ENCODE results near the gene OR2B6.

The OR2B6 gene

DNA sequence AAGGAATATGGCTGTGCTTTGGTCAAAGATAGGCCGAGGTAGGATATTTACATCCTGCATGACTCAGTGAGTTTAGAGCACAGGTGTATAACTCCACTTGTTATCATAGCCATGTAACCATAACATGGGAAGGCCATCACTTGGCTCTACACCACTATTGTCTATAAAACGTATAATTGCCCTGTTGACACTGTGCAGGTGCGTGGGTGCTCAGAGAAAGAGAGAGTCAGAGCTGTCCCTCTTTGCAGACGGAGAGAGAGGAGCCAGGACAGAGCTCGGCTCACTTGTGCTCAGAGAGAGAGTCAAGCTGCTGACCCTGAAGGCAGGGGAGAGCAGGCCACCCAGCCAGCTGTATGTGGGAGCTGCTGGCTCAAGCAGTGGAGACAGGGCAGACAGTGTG is 46.0 kb downstream of the OR2B6 start:
- Histone ChIP-seq H3K79me2 (no peaks in the 10 kb centered on the region), H3K27me3 (ENCODE audit: control insufficient read depth, insufficient read depth, low read length) (no peaks in the 10 kb centered on the region), H3K9me3 (ENCODE audit: control insufficient read depth, low read length) (no peaks in the 10 kb centered on the region), H3K4me3 (ENCODE audit: low read depth, low read length) (no peak overlapping the region), H3K4me2 (ENCODE audit: low read length) (no peak overlapping the region), H3K9ac (no peak overlapping the region), H2AFZ (no peak overlapping the region), H3K36me3 (ENCODE audit: control insufficient read depth, insufficient read depth, low read length) (no peaks in the 10 kb centered on the region), H3K4me1 (no peaks in the 10 kb centered on the region), H3K27ac (no peak overlapping the region)
- TF ChIP-seq, protein P1, sequence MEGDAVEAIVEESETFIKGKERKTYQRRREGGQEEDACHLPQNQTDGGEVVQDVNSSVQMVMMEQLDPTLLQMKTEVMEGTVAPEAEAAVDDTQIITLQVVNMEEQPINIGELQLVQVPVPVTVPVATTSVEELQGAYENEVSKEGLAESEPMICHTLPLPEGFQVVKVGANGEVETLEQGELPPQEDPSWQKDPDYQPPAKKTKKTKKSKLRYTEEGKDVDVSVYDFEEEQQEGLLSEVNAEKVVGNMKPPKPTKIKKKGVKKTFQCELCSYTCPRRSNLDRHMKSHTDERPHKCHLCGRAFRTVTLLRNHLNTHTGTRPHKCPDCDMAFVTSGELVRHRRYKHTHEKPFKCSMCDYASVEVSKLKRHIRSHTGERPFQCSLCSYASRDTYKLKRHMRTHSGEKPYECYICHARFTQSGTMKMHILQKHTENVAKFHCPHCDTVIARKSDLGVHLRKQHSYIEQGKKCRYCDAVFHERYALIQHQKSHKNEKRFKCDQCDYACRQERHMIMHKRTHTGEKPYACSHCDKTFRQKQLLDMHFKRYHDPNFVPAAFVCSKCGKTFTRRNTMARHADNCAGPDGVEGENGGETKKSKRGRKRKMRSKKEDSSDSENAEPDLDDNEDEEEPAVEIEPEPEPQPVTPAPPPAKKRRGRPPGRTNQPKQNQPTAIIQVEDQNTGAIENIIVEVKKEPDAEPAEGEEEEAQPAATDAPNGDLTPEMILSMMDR (IDR thresholded peaks at IDR 0.05): no peak

DNA sequence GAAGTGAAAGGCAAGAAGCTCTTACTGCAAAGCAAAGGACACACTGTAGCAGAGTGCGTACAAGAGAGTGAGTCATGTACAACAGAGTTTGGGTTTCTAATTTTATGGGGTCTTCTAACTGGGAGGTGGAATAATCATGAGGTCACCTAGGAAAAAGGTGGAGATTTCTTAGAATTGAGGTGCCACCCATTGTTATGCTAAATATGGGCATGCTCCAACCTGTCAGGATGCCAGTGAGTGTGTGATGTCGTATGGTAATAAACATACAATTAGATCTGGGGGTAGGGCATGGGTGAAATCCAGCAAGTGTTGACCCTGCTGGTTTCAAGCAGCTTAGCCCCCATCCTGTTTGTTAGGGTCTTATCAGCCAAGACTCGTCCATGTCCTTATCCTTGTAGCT is 46.6 kb downstream of the OR2B6 start:
- TF ChIP-seq, protein P1 (IDR thresholded peaks at IDR 0.05): no peak
- H3K36me3 ChIP-seq (ENCODE audit: control insufficient read depth, insufficient read depth, low read length): no peaks in the 10 kb centered on the region
- no peak overlapping the region for H3K4me3 ChIP-seq (ENCODE audit: low read depth, low read length)
- H3K9ac ChIP-seq: no peak overlapping the region
- no peaks in the 10 kb centered on the region for H3K79me2 ChIP-seq
- H3K27ac ChIP-seq: no peak overlapping the region
- no peaks in the 10 kb centered on the region for H3K27me3 ChIP-seq (ENCODE audit: control insufficient read depth, insufficient read depth, low read length)
- H3K9me3 ChIP-seq (ENCODE audit: control insufficient read depth, low read length): no peaks in the 10 kb centered on the region
- no peak overlapping the region for H3K4me2 ChIP-seq (ENCODE audit: low read length)
- H2AFZ ChIP-seq: no peak overlapping the region
- no peaks in the 10 kb centered on the region for H3K4me1 ChIP-seq

DNA sequence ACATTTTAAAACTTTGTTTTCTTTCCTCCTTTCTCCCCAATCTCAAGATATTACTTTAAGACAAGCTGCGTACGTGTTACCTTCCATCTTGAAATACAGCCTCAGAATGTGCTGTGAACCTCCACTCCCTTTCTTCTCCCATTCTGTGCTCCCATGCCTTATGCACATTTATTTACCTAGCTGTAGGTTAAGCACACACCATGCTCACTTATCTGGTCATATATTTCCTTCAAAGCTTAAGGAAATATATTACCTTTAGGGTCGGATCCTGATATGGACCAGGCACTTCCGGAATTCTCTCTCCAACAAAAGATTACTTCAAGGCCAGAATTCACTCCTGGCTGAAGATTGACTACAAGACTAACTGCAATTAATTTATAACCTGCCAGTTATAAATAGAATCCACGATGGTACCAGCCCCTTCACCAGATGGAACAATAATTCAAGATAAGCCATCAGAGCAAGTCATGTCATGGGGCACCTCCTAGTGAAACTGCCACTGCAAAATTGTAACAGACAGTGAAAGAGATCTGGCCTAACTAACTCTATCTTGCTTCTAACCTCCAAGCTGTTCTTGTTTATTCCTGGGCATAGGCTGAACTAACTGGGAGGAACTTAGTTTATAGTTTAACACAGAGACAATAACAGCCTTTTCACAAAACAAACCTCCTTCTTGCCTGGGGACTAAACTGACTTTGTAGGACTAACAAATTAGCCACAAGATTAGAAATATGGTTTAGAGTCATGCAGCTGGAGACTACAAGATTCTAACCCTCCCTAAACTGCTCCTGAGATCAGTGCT is 47.5 kb downstream of the OR2B6 start:
- Histone ChIP-seq H2AFZ (no peak overlapping the region), H3K9ac (no peak overlapping the region), H3K27me3 (ENCODE audit: control insufficient read depth, insufficient read depth, low read length) (no peaks in the 10 kb centered on the region), H3K27ac (no peak overlapping the region), H3K36me3 (ENCODE audit: control insufficient read depth, insufficient read depth, low read length) (no peaks in the 10 kb centered on the region), H3K79me2 (no peaks in the 10 kb centered on the region), H3K9me3 (ENCODE audit: control insufficient read depth, low read length) (no peaks in the 10 kb centered on the region), H3K4me2 (ENCODE audit: low read length) (no peak overlapping the region), H3K4me1 (no peaks in the 10 kb centered on the region), H3K4me3 (ENCODE audit: low read depth, low read length) (no peak overlapping the region)
- TF ChIP-seq, protein P1 (IDR thresholded peaks at IDR 0.05): no peak

DNA sequence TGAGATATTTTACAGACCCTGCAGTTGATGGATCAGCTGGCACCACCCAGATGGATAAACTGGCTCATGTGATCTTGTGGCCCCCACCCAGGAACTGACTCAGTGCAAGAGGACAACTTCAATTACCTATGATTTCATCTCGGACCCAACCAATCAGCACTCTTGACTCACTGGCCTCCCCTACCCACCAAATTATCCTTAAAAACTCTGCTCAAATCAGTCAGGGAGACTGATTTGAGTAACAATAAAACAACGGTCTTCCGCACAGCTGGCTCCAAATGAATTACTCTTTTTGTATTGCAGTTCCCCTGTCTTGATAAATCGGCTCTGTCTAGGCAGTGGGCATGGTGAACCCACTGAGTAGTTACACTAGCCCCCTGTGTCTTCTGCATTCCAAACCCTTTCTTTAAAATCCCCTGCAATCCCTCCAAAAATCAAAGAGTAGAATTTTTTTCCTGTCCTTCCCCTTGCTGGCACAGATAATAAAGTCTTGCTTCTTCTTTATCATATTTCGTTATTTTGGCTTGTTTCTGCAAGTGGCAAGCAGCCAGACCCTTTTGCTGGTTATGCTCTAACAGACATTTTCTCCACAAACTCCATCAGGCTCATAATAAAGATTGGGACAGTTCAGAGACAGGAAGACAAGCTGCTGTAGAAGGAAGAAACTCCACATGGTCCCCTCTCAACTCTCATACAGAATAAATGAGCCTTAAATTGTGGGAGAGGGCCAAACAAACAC is 48.3 kb downstream of the OR2B6 start:
- H3K27ac ChIP-seq: no peak overlapping the region
- H3K4me3 ChIP-seq (ENCODE audit: low read depth, low read length): no peak overlapping the region
- TF ChIP-seq, protein P1 (IDR thresholded peaks at IDR 0.05): no peak
- no peak overlapping the region for H3K4me2 ChIP-seq (ENCODE audit: low read length)
- H3K36me3 ChIP-seq (ENCODE audit: control insufficient read depth, insufficient read depth, low read length): no peaks in the 10 kb centered on the region
- H3K4me1 ChIP-seq: no peaks in the 10 kb centered on the region
- H3K9me3 ChIP-seq (ENCODE audit: control insufficient read depth, low read length): no peaks in the 10 kb centered on the region
- no peak overlapping the region for H3K9ac ChIP-seq
- H3K79me2 ChIP-seq: no peaks in the 10 kb centered on the region
- H2AFZ ChIP-seq: no peak overlapping the region
- H3K27me3 ChIP-seq (ENCODE audit: control insufficient read depth, insufficient read depth, low read length): no peaks in the 10 kb centered on the region
